Superior temporal gyrus (tissue), 1 donor: Measurements from ENCODE around the gene SHC2.
A peak's percentile ranks its signal among the peaks of the same experiment; 100 is the strongest.
"Not testable (repeated sequence)": the region's sequence is repeated elsewhere in the genome, so short reads cannot be mapped to it uniquely, and the experiment has no call there.

Source experiments
- DNase-seq: peaks from one replicate; pipeline ENCODE4 v3.0.0-alpha.2; 2016; ENCODE audit errors: extremely low spot score

Gene SHC2

GRCh38 chr19:450912-451481 is 9.8 kb downstream of the SHC2 start:
- DNase-seq, result not testable (repeated sequence)

- no peak for DNase-seq
Observed at GRCh38 chr19:449916-450315, 10.9 kb downstream of the SHC2 start.

DNA sequence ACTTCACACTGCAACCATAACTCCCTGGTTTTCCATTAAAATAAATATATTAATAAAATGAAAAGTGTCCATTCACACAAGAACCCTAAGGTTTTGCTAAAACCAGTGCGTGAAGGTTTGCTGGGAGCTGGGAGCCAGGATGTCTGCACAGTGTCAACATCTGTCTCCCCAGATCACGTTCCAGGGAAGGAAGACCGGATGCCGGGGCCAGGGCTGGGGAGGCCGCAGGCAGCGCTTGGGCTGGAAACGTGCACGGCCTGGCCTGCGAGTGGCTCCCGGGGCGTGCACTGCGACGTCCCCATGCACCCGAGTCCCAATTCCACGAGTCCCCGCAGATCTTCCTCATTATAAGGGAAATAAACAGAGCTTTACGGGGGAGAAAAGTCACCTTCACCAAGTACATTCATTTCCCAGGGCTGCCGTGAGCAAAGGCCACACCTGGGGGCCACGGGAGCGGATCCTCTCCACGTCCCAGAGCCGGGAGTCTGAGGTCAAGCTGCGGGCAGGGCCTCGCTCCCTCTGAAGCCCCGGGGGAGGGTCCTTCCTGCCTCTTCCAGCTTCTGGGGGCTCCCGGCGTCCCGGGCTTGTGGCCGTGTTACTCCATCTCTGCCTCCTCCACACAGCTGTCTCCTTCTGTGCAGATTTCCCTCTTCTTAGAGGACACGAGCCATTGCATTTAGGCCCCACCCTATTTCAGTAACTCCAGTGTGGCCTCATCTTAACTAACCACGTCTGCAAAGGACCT is 12.8 kb downstream of the SHC2 start:
- no peak for DNase-seq

GRCh38 chr19:447064-447426 is 13.8 kb downstream of the SHC2 start:
- DNase-seq, result no peak

- DNase-seq, result no peak
Observed at GRCh38 chr19:444677-445210, 16.1 kb downstream of the SHC2 start.

GRCh38 chr19:443005-443404 is 17.8 kb downstream of the SHC2 start:
- no peak for DNase-seq

GRCh38 chr19:442085-442484 is 18.7 kb downstream of the SHC2 start:
- no peak for DNase-seq

DNA sequence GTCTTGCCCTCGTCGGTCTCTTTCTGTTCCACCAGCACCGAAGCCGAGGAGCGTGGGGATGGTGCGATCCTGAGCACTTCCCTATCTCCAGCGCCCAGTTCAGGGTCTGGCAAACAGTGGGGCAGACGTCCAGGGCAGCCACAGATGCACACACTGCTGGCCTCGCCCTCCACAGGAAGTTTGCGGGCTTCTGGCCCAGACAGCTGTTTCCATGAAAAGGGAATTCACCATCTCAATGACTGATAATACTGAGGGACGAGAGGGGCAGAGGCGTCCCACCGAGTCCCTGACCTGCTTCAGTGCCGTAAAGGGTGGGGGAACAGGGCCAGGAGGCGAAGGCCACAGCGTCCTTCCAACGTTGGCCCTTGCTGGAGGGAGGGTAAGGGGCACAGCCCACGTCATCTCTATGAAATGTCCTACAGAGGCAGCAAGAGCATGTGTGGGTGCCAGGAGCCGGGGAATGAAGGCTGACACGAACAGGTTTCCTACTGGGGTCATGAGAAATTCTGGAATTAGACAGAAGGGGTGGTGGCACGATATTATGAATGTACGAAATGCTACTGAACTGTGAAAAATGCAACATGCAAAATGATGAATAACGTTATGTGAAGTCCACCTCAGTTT is 19.5 kb downstream of the SHC2 start:
- no peak for DNase-seq

DNA sequence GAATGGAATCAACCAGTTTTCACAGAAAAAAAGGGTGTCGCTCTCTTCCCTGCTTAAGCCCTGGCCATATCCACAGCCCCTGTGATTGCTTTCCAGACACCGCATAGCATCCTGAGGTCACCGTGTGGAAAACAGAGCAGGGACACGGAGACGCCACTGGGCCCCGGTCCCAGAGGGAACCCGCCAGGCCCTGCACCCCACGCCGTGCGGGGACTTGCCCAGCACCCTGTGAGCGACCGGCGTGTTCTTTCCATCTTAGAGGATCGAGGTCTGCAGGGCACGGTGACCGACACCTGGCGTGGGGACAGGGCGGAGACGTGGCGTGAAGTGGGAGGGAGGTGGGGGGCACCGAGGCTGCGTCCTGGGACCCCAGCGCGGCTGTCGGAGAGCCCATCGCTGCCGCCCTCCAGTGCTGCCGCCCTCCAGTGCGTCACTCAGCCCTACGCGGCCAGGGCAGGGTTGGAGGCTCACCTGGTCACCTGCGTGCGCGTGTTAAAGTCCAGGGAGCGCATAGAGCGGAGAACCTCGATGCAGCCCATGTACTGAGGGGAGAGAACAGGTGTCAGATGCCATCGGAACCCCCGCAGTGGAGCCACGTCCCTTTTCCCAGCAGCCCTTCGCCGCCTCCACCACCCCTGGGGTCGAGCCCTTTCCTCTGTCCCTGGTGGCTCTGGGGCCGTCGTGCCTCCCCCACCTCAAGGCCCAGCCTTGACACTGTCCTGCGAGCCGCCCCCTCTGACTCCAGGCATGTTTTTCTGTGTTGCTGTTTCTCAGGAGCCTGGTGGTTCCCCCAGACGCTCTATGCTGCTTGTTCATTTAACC is 20.2 kb downstream of the SHC2 start:
- no peak for DNase-seq

DNA sequence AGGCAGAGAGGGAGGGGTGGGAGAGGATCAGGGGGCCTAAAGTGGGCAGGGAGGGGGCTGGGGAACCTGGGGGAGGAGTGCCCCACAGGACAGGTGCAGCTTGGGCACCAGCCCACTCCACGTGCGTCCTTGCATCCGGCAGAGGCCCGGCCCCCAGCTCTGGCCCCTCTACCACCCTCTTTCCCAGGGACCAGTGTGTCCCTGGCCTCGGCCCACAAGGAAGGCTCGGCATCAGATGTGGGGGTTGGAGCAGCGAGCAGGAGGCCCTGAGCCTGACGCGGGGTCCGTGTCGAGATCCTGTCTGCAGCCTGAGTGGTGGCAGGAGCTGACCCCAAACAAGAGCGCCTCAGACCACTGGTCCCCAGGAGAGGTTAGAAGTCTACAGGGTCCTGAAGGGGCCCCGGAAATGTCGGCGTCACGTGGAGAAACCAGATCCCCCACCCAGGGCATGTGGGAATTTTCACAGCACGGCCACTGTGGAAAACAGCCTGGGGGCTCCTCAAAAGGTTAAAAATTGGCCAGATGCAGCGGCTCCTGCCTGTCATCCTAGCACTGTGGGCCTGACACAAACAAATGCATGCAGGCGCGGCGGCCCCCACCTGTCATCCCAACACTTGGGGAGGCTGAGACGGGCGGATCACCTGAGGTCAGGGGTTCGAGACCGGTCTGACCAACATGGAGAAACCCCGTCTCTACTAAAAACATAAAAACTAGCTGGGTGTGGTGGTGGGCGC is 21.5 kb downstream of the SHC2 start:
- DNase-seq, result no peak

DNA sequence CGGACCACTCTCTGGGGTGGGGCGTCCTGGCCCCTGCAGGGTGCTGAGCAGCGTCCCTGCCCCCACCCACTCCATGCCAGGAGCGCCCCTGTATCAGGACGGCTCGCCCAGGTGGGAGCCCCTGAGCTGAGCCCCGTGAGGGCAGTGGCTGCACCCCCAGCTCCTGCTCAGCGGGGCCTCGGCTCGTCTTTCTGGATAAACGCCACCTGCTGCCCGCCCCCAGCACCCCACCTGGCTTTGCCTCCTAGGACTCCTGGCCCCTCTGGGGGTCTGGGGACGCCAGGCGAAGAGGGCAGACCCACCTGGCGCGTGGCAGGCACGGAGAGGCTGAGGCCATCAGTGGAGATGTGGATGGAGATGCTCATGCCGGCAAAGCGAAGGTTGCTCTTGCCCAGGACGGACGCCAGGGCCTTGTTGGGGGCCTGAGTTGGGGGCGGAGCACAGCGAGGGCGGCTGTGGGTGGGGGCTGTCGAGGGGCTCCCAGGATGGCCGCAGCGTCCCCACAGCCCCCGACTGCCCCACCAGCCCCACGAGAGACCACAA is 22.3 kb downstream of the SHC2 start:
- DNase-seq, result no peak

DNA sequence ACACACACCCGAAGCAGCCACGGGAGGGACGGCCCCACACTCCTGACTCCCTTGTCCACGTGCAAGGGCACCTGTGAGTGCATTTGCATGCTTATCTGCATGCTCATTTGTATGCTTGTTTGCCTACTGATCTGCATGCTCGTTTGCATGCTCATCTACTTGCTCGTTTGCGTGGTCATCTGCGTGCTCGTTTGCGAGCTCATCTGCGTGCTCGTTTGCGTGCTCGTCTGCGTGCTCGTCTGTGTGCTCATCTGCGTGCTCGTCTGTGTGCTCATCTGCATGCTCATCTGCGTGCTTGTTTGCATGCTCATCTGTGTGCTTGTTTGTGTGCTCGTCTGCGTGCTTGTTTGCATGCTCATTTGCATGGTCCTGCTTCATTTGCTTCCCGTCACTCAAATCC is 23.8 kb downstream of the SHC2 start:
- DNase-seq, result no peak

DNA sequence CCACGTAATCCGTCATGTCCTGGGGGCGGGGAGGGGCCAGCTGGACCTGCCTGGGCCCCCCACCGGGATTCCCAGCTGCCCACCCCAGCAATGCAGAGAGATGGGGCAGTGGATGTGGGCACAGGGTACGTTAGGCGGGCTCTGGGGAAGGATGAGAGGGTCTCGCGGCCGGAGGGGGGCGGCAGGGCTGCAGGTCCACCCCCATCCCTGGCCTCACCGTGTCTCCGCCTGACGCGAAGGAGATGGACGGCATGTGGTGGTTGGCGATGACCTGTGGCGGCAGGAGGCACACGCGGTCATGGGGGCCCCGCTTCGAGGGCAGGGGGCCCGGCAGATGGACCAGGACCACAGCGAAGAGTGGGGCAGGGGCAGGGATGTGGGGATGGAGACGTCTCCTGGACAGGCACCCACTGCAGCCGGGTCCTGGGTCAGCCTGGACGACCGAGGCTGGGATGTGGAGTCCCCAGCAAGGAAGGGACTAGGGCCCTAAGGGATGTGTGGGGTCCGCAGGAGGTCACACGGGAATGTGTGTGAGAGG is 24.4 kb downstream of the SHC2 start:
- DNase-seq, result no peak

DNA sequence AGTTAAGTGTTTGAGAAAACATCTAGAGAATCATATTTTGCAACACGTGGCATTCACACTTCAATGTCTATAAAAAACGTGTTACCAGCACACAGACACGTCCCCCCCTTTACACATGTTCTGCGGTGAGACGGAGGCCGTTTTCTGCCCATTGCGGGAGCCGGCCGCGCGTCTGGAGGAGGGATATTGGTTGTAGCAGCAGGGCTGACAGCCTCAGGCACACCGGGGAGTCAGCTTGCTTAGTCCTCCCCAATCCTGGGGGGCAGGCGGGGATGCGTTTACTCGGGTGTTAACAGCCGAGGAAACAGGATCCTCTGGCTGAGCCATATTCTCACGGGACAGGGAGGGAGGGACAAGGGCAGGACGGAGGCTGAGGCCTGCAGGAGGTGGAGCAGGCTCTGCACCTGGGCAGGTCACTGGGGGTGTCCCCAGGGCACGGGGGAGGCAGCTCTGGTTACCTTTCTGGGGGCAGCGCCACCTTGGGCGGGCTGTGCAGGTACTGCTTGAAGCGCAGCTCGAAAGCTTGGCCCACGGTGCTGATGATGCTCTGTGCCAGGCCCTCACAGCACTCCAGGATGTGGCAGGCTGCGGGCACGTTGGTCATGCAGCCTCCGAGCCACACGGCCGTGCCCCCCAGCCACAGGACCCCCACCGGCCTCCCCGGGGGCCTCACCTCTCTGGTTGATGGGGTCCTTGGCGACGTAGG is 25.0 kb downstream of the SHC2 start:
- DNase-seq, result peak; percentile 35

GRCh38 chr19:435056-435706 is 25.7 kb downstream of the SHC2 start:
- no peak for DNase-seq

DNA sequence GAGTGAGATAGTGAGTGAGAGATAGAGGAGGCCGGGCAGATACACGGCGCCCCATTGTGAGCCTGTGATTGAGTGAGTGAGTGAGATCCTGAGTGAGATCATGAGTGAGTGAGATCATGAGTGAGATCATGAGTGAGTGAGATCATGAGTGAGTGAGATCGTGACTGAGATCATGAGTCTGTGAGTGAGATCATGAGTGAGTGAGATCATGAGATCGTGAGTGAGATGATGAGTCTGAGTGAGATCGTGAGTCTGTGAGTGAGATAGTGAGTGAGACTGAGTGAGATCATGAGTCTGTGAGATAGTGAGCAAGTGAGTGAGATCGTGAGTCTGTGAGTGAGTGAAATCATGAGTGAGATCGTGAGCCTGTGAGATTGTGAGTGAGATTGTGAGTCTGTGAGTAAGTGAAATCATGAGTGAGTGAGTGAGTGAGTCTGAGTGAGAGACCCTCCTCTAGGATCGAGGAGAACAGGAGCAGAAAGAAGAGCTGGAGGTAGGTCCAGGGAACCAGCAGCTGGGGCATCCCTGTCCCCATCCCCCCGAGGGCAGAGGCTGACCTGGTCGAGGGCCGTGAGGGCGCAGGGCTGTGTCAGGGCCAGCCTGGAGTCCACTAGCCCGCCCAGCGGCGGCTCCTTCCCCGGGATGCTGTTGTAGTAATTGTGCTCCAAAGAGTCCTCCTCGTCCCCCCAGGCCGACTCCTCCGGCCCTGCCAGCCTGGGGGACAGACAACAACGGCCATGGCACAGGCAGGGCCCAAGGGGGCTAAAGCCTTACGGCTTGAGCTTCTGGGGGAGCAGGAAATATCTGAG is 26.5 kb downstream of the SHC2 start:
- DNase-seq, result no peak

- no peak for DNase-seq
Observed at GRCh38 chr19:430701-431100, 30.1 kb downstream of the SHC2 start.

- DNase-seq, result no peak
Observed at GRCh38 chr19:428149-428548, 32.7 kb downstream of the SHC2 start.

GRCh38 chr19:427675-428074 is 33.2 kb downstream of the SHC2 start:
- not testable (repeated sequence) for DNase-seq
